OCI-LY3 (cell line): ENCODE measurements around the gene POU3F3.

ENCODE experiments used
- H2AFZ ChIP-seq: fragments of 200-600, 300-600 bp; shearing (Covaris generic); 2 replicates; pipeline ENCODE4 v1.6.0; 2014; ENCODE audit warnings: antibody characterized with exemption, low read depth, low read length
- H3K27ac ChIP-seq: fragments of 200-600, 300-600 bp; sonication (generic); 2 replicates; pipeline ENCODE4 v1.5.1; 2014; ENCODE audit warnings: mild to moderate bottlenecking, low read length, moderate library complexity, mixed read lengths
- H3K27me3 ChIP-seq: fragments of 200-600, 300-600 bp; sonication (generic); 2 replicates; pipeline ENCODE4 v1.6.1; 2014; ENCODE audit warnings: low read depth, low read length, mixed read lengths
- H3K36me3 ChIP-seq: fragments of 200-600, 300-600 bp; sonication (generic); replicated peaks from 2 replicates; pipeline ENCODE3; 2014; ENCODE audit warnings: low read depth, low read length, mixed read lengths
- H3K4me1 ChIP-seq: fragments of 300-600, 200-600 bp; sonication (generic); 2 replicates; pipeline ENCODE4 v1.6.1; 2014; ENCODE audit warnings: low read length, mixed read lengths
- H3K4me2 ChIP-seq: fragments of 200-600, 300-600 bp; sonication (generic); 2 replicates; pipeline ENCODE4 v1.6.1; 2014; ENCODE audit warnings: low read length, mixed read lengths
- H3K4me3 ChIP-seq: fragments of 300-600, 200-600 bp; sonication (generic); 2 replicates; pipeline ENCODE4 v1.5.1; 2014; ENCODE audit warnings: antibody characterized with exemption, mild to moderate bottlenecking, low read length, moderate library complexity
- H3K79me2 ChIP-seq: fragments of 300-600, 200-600 bp; shearing (Covaris generic); 2 replicates; pipeline ENCODE4 v1.6.1; 2014; ENCODE audit warnings: mild to moderate bottlenecking, low read length, mixed read lengths
- H3K9ac ChIP-seq: fragments of 300-600, 200-600 bp; shearing (Covaris generic); 2 replicates; pipeline ENCODE4 v1.6.0; 2014; ENCODE audit warnings: mild to moderate bottlenecking, low read length, moderate library complexity
- H3K9me3 ChIP-seq: fragments of 200-600, 300-600 bp; shearing (Covaris generic); 2 replicates; pipeline ENCODE4 v1.6.1; 2014; ENCODE audit warnings: low read length, mixed read lengths; ENCODE audit not compliant: insufficient read depth
- H4K20me1 ChIP-seq: fragments of 200-600, 300-600 bp; sonication (generic); 2 replicates; pipeline ENCODE4 v1.6.1; 2016; ENCODE audit warnings: low read length, mixed read lengths; ENCODE audit not compliant: insufficient read depth
- EZH2phosphoT487 ChIP-seq: fragments of 200-600 bp; shearing (Covaris generic); IDR thresholded peaks from 2 replicates; pipeline ENCODE4 v1.6.1; 2018; ENCODE audit warnings: antibody characterized with exemption, mixed run types, low read depth
- TF ChIP-seq, protein P1 (sequence below): fragments of 200-600, 300-600 bp; sonication (generic); IDR thresholded peaks from 2 replicates; pipeline ENCODE4 v1.5.1; 2014; ENCODE audit warnings: antibody characterized with exemption, low read length, low read depth

The POU3F3 gene

GRCh38 chr2:104856086-104856972 lies 2.4 kb downstream of the POU3F3 start:
- Histone ChIP-seq H3K4me2 (no peak overlapping the region), H3K4me3 (no peak overlapping the region), H2AFZ (no peak overlapping the region), H3K36me3 (no peaks in the 10 kb centered on the region), H3K27me3 (peaks cover 11% of the 10 kb centered on the region), H3K4me1 (peaks cover 11% of the 10 kb centered on the region), H4K20me1 (no peaks in the 10 kb centered on the region), H3K9me3 (no peaks in the 10 kb centered on the region), H3K9ac (no peak overlapping the region), H3K79me2 (no peaks in the 10 kb centered on the region), H3K27ac (no peak overlapping the region)
- TF ChIP-seq, protein P1, sequence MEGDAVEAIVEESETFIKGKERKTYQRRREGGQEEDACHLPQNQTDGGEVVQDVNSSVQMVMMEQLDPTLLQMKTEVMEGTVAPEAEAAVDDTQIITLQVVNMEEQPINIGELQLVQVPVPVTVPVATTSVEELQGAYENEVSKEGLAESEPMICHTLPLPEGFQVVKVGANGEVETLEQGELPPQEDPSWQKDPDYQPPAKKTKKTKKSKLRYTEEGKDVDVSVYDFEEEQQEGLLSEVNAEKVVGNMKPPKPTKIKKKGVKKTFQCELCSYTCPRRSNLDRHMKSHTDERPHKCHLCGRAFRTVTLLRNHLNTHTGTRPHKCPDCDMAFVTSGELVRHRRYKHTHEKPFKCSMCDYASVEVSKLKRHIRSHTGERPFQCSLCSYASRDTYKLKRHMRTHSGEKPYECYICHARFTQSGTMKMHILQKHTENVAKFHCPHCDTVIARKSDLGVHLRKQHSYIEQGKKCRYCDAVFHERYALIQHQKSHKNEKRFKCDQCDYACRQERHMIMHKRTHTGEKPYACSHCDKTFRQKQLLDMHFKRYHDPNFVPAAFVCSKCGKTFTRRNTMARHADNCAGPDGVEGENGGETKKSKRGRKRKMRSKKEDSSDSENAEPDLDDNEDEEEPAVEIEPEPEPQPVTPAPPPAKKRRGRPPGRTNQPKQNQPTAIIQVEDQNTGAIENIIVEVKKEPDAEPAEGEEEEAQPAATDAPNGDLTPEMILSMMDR = no peak
- no peak for TF ChIP-seq EZH2phosphoT487

DNA sequence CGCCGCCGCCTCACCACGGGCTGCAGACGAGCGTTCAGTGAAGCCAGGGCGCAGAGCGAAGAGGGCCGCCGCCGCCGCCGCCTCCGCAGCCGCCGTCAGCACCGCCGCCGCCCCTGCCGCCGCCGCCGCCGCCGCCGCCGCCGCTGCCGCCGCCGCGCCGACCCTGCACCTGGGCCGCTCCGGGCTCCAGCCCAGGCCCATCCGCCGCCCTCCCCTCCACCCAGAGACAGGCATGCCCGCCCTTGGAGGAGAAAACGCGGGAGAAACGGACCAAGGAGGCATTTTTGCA lies 3.0 kb downstream of the POU3F3 start:
- Histone ChIP-seq H2AFZ (no peak overlapping the region), H3K9ac (no peak overlapping the region), H3K36me3 (no peaks in the 10 kb centered on the region), H3K4me3 (no peak overlapping the region), H3K4me1 (peaks cover 5% of the 10 kb centered on the region), H3K9me3 (no peaks in the 10 kb centered on the region), H4K20me1 (no peaks in the 10 kb centered on the region), H3K27me3 (peaks cover 5% of the 10 kb centered on the region), H3K4me2 (no peak overlapping the region), H3K27ac (no peak overlapping the region), H3K79me2 (no peaks in the 10 kb centered on the region)
- TF ChIP-seq, protein P1 = no peak
- no peak for TF ChIP-seq EZH2phosphoT487

GRCh38 chr2:104857262-104858005 lies 3.5 kb downstream of the POU3F3 start:
- peaks cover 4% of the 10 kb centered on the region for H3K4me1 ChIP-seq
- no peak overlapping the region for H3K27ac ChIP-seq
- H2AFZ ChIP-seq = no peak overlapping the region
- no peak overlapping the region for H3K4me2 ChIP-seq
- no peaks in the 10 kb centered on the region for H3K9me3 ChIP-seq
- H3K27me3 ChIP-seq = 0 out of 2 replicates have a peak, but pooled peaks cover under 1% of the 10 kb centered on the region
- H3K79me2 ChIP-seq = no peaks in the 10 kb centered on the region
- no peak overlapping the region for H3K9ac ChIP-seq
- H3K4me3 ChIP-seq = no peak overlapping the region
- H3K36me3 ChIP-seq = no peaks in the 10 kb centered on the region
- H4K20me1 ChIP-seq = no peaks in the 10 kb centered on the region
- no peak for TF ChIP-seq EZH2phosphoT487
- TF ChIP-seq, protein P1 = no peak
